Kidney epithelial cell (primary cell): ENCODE data around the gene UFD1. TPM values are rescaled to one million over a fixed set of nuclear protein-coding genes. Genes with fewer than 3 reads are reported as not detected.

Experiments used
- DNase-seq: peaks from one replicate; pipeline ENCODE4 v3.0.0-alpha.2; 2010; ENCODE audit warnings: low read depth
- H3K27me3 ChIP-seq: 2 replicates; pipeline ENCODE4 v1.6.0; 2011; ENCODE audit warnings: low read length; ENCODE audit not compliant: control insufficient read depth, insufficient read depth
- H3K36me3 ChIP-seq: 2 replicates; pipeline ENCODE4 v1.5.1; 2011; ENCODE audit warnings: low read length; ENCODE audit not compliant: control insufficient read depth, insufficient read depth
- H3K4me3 ChIP-seq: 2 replicates; pipeline ENCODE4 v1.5.1; 2011; ENCODE audit warnings: low read depth, mild to moderate bottlenecking, control low read depth, low read length
- total RNA-seq: library from RNA; depleted of rRNA; stranded (reverse); fragments of >200 nt; gene quantifications from 2 replicates; pipeline ENCODE4 v1.2.3, GENCODE V29; 2015
- TF ChIP-seq, protein P1 (sequence below): IDR thresholded peaks from 2 replicates; pipeline ENCODE4 v1.5.1; 2011; ENCODE audit warnings: mild to moderate bottlenecking, moderate library complexity, low read length, control low read depth, inconsistent platforms; ENCODE audit not compliant: insufficient read depth, poor library complexity, severe bottlenecking

Gene UFD1
- total RNA-seq, 1 donor from 2014 or later = 48.9 TPM

DNA sequence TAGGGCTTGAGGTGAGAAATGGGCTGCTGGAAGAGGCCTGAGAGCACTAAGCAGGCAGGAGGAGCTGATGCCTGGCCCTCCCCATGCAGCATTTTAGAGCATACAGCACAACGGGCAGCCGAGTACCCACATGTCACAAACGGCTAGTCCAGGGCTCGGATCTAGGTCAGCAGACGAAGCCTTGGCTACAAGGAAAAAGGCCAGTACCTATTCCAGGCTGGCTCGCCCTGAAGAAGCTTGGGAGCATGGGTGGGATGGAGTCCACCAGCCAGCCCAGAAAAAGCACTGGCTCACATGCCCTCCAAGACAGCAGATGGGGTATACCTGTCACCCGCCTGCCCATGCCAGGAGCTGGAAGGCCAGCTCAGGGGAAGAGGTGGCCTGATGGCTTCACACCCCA, 9.6 kb downstream of the UFD1 start:
- DNase-seq = no peak
- TF ChIP-seq, protein P1, sequence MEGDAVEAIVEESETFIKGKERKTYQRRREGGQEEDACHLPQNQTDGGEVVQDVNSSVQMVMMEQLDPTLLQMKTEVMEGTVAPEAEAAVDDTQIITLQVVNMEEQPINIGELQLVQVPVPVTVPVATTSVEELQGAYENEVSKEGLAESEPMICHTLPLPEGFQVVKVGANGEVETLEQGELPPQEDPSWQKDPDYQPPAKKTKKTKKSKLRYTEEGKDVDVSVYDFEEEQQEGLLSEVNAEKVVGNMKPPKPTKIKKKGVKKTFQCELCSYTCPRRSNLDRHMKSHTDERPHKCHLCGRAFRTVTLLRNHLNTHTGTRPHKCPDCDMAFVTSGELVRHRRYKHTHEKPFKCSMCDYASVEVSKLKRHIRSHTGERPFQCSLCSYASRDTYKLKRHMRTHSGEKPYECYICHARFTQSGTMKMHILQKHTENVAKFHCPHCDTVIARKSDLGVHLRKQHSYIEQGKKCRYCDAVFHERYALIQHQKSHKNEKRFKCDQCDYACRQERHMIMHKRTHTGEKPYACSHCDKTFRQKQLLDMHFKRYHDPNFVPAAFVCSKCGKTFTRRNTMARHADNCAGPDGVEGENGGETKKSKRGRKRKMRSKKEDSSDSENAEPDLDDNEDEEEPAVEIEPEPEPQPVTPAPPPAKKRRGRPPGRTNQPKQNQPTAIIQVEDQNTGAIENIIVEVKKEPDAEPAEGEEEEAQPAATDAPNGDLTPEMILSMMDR = no peak
- no peaks in the 10 kb centered on the region for H3K27me3 ChIP-seq
- H3K4me3 ChIP-seq = no peak overlapping the region
- peaks cover 9% of the 10 kb centered on the region for H3K36me3 ChIP-seq

DNA sequence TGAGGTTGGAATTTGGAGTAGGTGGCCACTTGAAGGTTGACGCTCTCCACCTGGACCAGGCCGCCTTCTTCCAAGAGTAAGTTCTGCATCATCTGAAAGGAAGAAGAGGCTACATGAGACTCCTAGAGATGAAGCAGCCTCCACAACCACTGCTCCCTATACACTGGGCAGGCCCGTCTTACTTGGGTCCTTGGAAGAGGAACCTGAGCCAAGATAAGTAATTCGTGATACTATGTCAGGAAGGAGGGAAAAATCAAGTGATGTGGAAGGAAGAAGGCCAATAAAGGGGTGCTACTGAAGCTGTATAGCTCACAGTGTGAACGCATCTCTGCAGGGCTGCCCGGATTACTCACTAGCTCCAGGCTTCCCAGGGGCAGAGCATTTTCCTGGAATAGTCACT, 11.1 kb downstream of the UFD1 start:
- peaks cover 7% of the 10 kb centered on the region for H3K36me3 ChIP-seq
- DNase-seq = no peak
- TF ChIP-seq, protein P1 = no peak
- H3K27me3 ChIP-seq = no peaks in the 10 kb centered on the region
- H3K4me3 ChIP-seq = no peak overlapping the region

DNA sequence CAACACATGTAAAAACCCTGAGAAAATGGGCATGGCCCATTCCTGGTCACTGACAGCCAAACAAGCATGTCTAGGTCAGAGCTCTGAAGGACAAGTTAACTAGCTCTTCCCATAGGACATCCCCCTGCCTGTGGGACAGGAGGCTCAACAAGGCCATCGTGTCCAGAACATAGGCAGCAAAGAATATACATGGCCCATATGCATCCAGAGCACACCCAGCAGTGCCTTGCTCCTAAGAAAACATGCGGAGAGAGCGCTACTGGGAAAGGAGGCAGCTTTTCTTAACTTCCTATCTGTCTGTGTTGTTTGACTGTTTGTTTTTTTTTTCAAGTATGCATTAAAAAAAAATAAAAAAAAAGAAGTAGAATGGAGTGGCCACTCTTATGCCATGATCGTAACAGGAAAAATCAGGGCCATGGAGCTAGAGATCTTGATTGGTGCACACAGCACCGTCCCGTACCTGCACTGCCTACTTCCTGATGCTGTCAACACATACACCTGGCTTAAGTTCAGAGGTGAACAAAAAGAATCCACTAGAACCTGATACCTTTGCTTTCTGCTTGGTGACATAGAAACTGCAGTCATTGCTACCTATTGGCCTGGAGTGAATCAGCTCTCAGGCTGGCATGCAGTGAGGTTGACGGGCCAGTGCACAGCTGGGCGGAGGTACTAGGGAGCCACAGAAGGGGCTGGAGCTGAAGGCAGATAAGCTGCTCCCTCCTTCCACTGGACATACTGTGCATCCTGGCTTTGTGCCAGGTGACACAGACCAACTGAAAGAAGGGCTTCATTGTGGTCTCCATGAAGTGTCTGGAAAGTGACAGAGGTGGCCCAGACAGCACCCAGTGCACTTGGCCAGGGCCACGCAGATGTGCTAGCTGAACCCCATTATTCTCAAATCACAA, 11.9 kb downstream of the UFD1 start:
- Histone ChIP-seq H3K4me3 (no peak overlapping the region), H3K36me3 (peaks cover 7% of the 10 kb centered on the region), H3K27me3 (no peaks in the 10 kb centered on the region)
- no peak for DNase-seq
- TF ChIP-seq, protein P1 = no peak

DNA sequence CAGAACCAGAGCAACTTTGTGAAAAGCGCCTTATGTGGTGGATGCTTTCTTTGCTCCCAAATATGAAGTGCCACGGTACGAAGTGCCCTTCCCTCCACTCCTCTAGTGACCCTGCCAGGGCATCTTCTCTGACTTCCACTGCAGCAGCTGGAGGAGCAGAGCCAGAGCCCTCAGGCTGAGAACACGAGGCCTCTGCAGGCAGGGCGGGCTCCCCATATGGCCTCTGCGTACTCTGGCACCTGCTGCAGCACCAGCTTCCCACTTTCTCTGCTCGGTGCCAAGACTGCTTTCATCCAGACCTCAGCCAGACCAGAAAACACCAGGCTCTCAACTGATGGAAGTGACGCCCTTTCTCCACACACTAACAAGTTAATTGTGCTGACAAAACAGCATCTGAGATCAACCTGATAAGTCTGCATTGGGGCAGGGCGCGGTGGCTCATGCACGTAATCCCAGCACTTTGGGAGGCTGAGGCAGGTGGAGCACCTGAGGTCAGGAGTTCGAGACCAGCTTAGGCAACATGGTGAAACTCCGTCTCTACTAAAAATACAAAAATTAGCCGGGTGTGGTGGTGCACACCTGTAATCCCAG, 12.8 kb downstream of the UFD1 start:
- DNase-seq = no peak
- Histone ChIP-seq H3K4me3 (no peak overlapping the region), H3K36me3 (peaks cover 7% of the 10 kb centered on the region), H3K27me3 (no peaks in the 10 kb centered on the region)
- TF ChIP-seq, protein P1 = no peak

DNA sequence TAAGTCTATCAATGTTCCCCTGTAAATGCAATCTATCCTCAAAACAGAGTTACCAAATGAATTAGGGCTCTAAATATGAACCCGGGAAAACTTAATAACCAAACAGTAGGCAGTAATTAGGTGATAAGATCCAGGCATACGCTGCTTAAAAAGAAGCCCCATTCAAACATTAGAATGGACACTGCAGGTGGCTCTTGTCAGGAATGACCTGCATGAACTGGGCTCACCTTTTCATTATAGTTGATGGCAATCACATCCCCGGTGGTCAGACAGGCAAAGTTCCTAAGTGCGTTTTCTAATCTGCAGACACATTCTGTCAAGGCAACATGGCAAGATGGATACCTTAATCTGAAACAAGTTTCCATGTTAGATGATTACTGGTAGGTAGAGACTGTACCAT, 14.0 kb downstream of the UFD1 start:
- no peak for DNase-seq
- TF ChIP-seq, protein P1 = no peak
- H3K27me3 ChIP-seq = no peaks in the 10 kb centered on the region
- no peak overlapping the region for H3K4me3 ChIP-seq
- H3K36me3 ChIP-seq = peaks cover 7% of the 10 kb centered on the region

DNA sequence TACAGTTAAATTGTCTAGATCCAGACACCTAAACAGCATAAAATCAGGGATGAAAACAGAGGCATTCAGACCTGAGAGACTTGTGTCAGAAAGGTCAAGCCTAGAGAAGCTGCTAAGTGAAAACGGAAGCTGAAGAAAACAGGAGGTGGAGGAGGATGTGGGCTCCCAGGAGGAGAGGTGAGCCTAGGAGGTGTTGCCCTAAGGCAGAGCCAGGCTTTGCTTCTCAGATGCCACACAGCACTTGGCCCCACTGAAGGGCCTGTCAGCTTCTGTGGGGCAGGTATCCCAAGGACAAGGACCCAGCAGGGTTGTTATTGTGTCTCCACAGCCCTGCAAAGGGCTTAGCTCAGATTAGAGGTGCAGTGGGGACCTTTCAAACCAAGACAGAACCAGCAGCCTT, 14.4 kb downstream of the UFD1 start:
- Histone ChIP-seq H3K27me3 (no peaks in the 10 kb centered on the region), H3K4me3 (no peak overlapping the region), H3K36me3 (peaks cover 7% of the 10 kb centered on the region)
- no peak for DNase-seq
- TF ChIP-seq, protein P1 = no peak
